Measurements from ENCODE around the gene PLAAT5. TPM values are rescaled to one million over a fixed set of nuclear protein-coding genes. Genes with fewer than 3 reads are reported as not detected.

PLAAT5 gene
- total RNA-seq, 2 donors from 2014 or later: 14.0 to 18.1 TPM

DNA sequence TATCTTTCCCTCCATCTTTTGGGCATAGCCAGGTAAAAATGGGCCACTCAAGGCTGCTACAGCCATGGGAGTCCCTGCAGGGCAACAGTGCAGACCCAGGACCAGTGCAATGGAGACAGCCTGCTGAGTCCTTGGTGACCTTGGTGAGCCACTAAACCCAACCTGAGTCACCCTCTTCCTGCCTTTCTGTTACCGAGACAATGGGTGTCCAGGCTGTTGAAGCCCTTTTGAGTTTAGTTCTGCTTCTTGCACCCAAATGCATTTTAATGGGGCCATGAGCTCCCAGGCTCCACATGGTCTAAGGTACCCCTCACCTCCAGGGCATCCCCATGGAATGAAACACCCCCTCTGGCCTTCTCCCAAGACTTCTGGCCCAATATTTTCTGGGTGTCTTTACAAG, 44.8 kb upstream of the PLAAT5 start:
- Histone ChIP-seq H3K27ac (ENCODE audit: low read depth, low read length) (no peak overlapping the region), H3K36me3 (ENCODE audit: control insufficient read depth, insufficient read depth, low read length) (no peaks in the 10 kb centered on the region), H3K27me3 (ENCODE audit: control insufficient read depth, insufficient read depth, low read length, poor library complexity, severe bottlenecking) (no peaks in the 10 kb centered on the region), H3K9ac (ENCODE audit: extremely low read depth, low read length, poor library complexity, severe bottlenecking) (no peak overlapping the region), H3K9me3 (ENCODE audit: control insufficient read depth, low read length) (no peaks in the 10 kb centered on the region), H3K4me1 (ENCODE audit: control insufficient read depth, insufficient read depth, low read length) (peaks cover 3% of the 10 kb centered on the region), H3K4me3 (ENCODE audit: low read length) (no peak overlapping the region)
- no peak overlapping the region for H3K4me3 Mint-ChIP-seq
- peaks cover 36% of the 10 kb centered on the region for H3K4me1 Mint-ChIP-seq
- H3K36me3 Mint-ChIP-seq (ENCODE audit: low read depth): peaks cover 1% of the 10 kb centered on the region
- H3K27me3 Mint-ChIP-seq (ENCODE audit: insufficient read depth): peaks cover 3% of the 10 kb centered on the region
- TF ChIP-seq, protein P1, sequence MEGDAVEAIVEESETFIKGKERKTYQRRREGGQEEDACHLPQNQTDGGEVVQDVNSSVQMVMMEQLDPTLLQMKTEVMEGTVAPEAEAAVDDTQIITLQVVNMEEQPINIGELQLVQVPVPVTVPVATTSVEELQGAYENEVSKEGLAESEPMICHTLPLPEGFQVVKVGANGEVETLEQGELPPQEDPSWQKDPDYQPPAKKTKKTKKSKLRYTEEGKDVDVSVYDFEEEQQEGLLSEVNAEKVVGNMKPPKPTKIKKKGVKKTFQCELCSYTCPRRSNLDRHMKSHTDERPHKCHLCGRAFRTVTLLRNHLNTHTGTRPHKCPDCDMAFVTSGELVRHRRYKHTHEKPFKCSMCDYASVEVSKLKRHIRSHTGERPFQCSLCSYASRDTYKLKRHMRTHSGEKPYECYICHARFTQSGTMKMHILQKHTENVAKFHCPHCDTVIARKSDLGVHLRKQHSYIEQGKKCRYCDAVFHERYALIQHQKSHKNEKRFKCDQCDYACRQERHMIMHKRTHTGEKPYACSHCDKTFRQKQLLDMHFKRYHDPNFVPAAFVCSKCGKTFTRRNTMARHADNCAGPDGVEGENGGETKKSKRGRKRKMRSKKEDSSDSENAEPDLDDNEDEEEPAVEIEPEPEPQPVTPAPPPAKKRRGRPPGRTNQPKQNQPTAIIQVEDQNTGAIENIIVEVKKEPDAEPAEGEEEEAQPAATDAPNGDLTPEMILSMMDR (conservative IDR thresholded peaks at IDR 0.05): no peak
- peaks cover 2% of the 10 kb centered on the region for H3K9me3 Mint-ChIP-seq
- no peak for DNase-seq
- WGBS, 2 experiments (ENCODE audit: insufficient coverage in 1 of 2, insufficient read length in 1 of 2): 89 to 95% methylated on average over 1 of the region's 1 CpG
- H3K27ac Mint-ChIP-seq: no peak overlapping the region

GRCh38 chr11:63534895-63535461, 44.0 kb upstream of the PLAAT5 start:
- H3K4me1 Mint-ChIP-seq: peaks cover 40% of the 10 kb centered on the region
- 95 to 96% methylated on average over 4 to 5 of the region's 5 CpGs for WGBS, 2 experiments (ENCODE audit: insufficient coverage in 1 of 2, insufficient read length in 1 of 2)
- peaks cover 1% of the 10 kb centered on the region for H3K36me3 Mint-ChIP-seq (ENCODE audit: low read depth)
- Histone ChIP-seq H3K27ac (ENCODE audit: low read depth, low read length) (no peak overlapping the region), H3K9ac (ENCODE audit: extremely low read depth, low read length, poor library complexity, severe bottlenecking) (no peak overlapping the region), H3K36me3 (ENCODE audit: control insufficient read depth, insufficient read depth, low read length) (no peaks in the 10 kb centered on the region), H3K4me3 (ENCODE audit: low read length) (no peak overlapping the region), H3K9me3 (ENCODE audit: control insufficient read depth, low read length) (no peaks in the 10 kb centered on the region), H3K4me1 (ENCODE audit: control insufficient read depth, insufficient read depth, low read length) (peaks cover 6% of the 10 kb centered on the region), H3K27me3 (ENCODE audit: control insufficient read depth, insufficient read depth, low read length, poor library complexity, severe bottlenecking) (no peaks in the 10 kb centered on the region)
- TF ChIP-seq, protein P1 (conservative IDR thresholded peaks at IDR 0.05): no peak
- H3K27me3 Mint-ChIP-seq (ENCODE audit: insufficient read depth): peaks cover 3% of the 10 kb centered on the region
- DNase-seq: no peak
- no peak overlapping the region for H3K4me3 Mint-ChIP-seq
- H3K9me3 Mint-ChIP-seq: peaks cover 2% of the 10 kb centered on the region
- H3K27ac Mint-ChIP-seq: no peak overlapping the region

DNA sequence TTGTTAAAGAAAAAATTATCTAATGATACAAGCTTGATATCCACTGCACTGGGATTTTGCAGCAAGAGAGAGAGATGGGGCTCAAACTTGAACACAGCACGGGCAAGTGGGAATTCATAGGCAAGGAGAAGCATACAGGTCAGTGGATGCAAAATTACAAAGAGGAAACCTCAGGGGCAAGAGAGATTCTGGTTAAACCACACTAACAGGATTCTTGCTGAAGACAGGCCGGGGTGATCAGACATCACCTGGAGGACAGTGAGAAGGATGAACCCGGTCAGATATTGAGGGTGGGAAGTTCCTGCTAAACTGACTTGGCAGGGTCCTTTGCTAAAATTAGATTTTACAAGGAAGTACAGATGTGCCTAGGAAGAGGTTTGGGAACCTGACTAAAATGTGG, 43.1 kb upstream of the PLAAT5 start:
- no peak overlapping the region for H3K4me3 Mint-ChIP-seq
- Histone ChIP-seq H3K4me3 (ENCODE audit: low read length) (no peak overlapping the region), H3K27ac (ENCODE audit: low read depth, low read length) (no peak overlapping the region), H3K27me3 (ENCODE audit: control insufficient read depth, insufficient read depth, low read length, poor library complexity, severe bottlenecking) (no peaks in the 10 kb centered on the region), H3K9me3 (ENCODE audit: control insufficient read depth, low read length) (no peaks in the 10 kb centered on the region), H3K9ac (ENCODE audit: extremely low read depth, low read length, poor library complexity, severe bottlenecking) (no peak overlapping the region), H3K4me1 (ENCODE audit: control insufficient read depth, insufficient read depth, low read length) (peaks cover 8% of the 10 kb centered on the region), H3K36me3 (ENCODE audit: control insufficient read depth, insufficient read depth, low read length) (no peaks in the 10 kb centered on the region)
- 87 to 95% methylated on average over 3 of the region's 3 CpGs for WGBS, 2 experiments (ENCODE audit: insufficient coverage in 1 of 2, insufficient read length in 1 of 2)
- peaks cover 3% of the 10 kb centered on the region for H3K27me3 Mint-ChIP-seq (ENCODE audit: insufficient read depth)
- H3K9me3 Mint-ChIP-seq: peaks cover 2% of the 10 kb centered on the region
- DNase-seq: no peak
- H3K4me1 Mint-ChIP-seq: peaks cover 49% of the 10 kb centered on the region
- peaks cover 1% of the 10 kb centered on the region for H3K36me3 Mint-ChIP-seq (ENCODE audit: low read depth)
- H3K27ac Mint-ChIP-seq: no peak overlapping the region
- TF ChIP-seq, protein P1 (conservative IDR thresholded peaks at IDR 0.05): no peak
